C1 segment of cervical spinal cord (tissue), 14 donors: ENCODE results near the gene MAP4.
"Not testable (repeated sequence)": the region's sequence is repeated elsewhere in the genome, so short reads cannot be mapped to it uniquely, and the experiment has no call there.

ENCODE experiments used
- DNase-seq, 14 donors: peaks; one replicate each; lab custom pipeline; 2025; lab: John Stamatoyannopoulos, UW

Gene MAP4

GRCh38 chr3:48015431-48016180, 610 bp downstream of the MAP4 start:
- DNase-seq = peak in 1 of 14 donors; percentile 53

GRCh38 chr3:48014358-48014757, 1.9 kb downstream of the MAP4 start:
- no peak for DNase-seq

GRCh38 chr3:48013288-48013980, 2.8 kb downstream of the MAP4 start:
- peak in 1 of 14 donors; percentile 66 for DNase-seq

GRCh38 chr3:48012659-48013058, 3.6 kb downstream of the MAP4 start:
- no peak for DNase-seq

- not testable (repeated sequence) for DNase-seq
Observed at GRCh38 chr3:48008066-48008465, 8.2 kb downstream of the MAP4 start.

- peak in 1 of 14 donors; percentile 68 for DNase-seq
Observed at GRCh38 chr3:48007361-48007760, 8.9 kb downstream of the MAP4 start.

GRCh38 chr3:48006794-48007193, 9.4 kb downstream of the MAP4 start:
- not testable (repeated sequence) for DNase-seq

- DNase-seq = no peak
Observed at GRCh38 chr3:48004694-48005093, 11.5 kb downstream of the MAP4 start.

- DNase-seq = no peak
Observed at GRCh38 chr3:48002787-48003186, 13.4 kb downstream of the MAP4 start.

- DNase-seq = no peak
Observed at GRCh38 chr3:48001991-48002390, 14.2 kb downstream of the MAP4 start.

GRCh38 chr3:48000212-48000611, 16.0 kb downstream of the MAP4 start:
- DNase-seq = no peak

- no peak for DNase-seq
Observed at GRCh38 chr3:47996440-47996839, 19.8 kb downstream of the MAP4 start.

- no peak for DNase-seq
Observed at GRCh38 chr3:47994180-47994579, 22.0 kb downstream of the MAP4 start.

- DNase-seq = no peak
Observed at GRCh38 chr3:47991341-47991740, 24.9 kb downstream of the MAP4 start.

- peak in 13 of 14 donors; percentile 1 to 88 (median 51) for DNase-seq
Observed at GRCh38 chr3:47989981-47990440, 26.2 kb downstream of the MAP4 start.

- no peak for DNase-seq
Observed at GRCh38 chr3:47985381-47985780, 30.8 kb downstream of the MAP4 start.

- no peak for DNase-seq
Observed at GRCh38 chr3:47984075-47984728, 32.0 kb downstream of the MAP4 start.

- no peak for DNase-seq
Observed at GRCh38 chr3:47980795-47981194, 35.4 kb downstream of the MAP4 start.

GRCh38 chr3:47979070-47979469, 37.1 kb downstream of the MAP4 start:
- DNase-seq = no peak

GRCh38 chr3:47978386-47978785, 37.8 kb downstream of the MAP4 start:
- no peak for DNase-seq

- DNase-seq = no peak
Observed at GRCh38 chr3:47976135-47976732, 40.0 kb downstream of the MAP4 start.

GRCh38 chr3:47974974-47975470, 41.2 kb downstream of the MAP4 start:
- DNase-seq = no peak
